ENCODE data around the gene KCNMB2.

- TF ChIP-seq POLR2AphosphoS5 (IDR thresholded peaks at IDR 0.05; ENCODE audit: borderline replicate concordance, low read depth, low read length) (no peak), EZH2 (IDR thresholded peaks at IDR 0.05) (no peak), FOXP2 (optimal IDR thresholded peaks at IDR 0.05; ENCODE audit: control extremely low read depth, extremely low read length, insufficient read depth) (no peak)
These were observed 270.4 kb downstream of the KCNMB2 start for GRCh38 chr3:178806651-178807050.

Measured in SK-N-MC (cell line).